Stimulated activated naive CD8-positive, alpha-beta T cell treated with anti-CD3 and anti-CD28 coated beads, Interleukin-15, Interleukin-2, amounts not matched to agents 100 U/mL and 50 U/mL, for 24 hours (primary cell): ENCODE data around the gene MED27.

Experiments
- ATAC-seq: fragments of 150-1000 bp; cut with Tn5 transposase; one replicate; pipeline ENCODE4 v1.10.0; 2021
- DNase-seq: peaks from one replicate; pipeline ENCODE4 v3.0.0; 2021

MED27 gene

GRCh38 chr9:131965103-131965502 lies 114.6 kb downstream of the MED27 start:
- DNase-seq (no peak), ATAC-seq (no peak)

DNA sequence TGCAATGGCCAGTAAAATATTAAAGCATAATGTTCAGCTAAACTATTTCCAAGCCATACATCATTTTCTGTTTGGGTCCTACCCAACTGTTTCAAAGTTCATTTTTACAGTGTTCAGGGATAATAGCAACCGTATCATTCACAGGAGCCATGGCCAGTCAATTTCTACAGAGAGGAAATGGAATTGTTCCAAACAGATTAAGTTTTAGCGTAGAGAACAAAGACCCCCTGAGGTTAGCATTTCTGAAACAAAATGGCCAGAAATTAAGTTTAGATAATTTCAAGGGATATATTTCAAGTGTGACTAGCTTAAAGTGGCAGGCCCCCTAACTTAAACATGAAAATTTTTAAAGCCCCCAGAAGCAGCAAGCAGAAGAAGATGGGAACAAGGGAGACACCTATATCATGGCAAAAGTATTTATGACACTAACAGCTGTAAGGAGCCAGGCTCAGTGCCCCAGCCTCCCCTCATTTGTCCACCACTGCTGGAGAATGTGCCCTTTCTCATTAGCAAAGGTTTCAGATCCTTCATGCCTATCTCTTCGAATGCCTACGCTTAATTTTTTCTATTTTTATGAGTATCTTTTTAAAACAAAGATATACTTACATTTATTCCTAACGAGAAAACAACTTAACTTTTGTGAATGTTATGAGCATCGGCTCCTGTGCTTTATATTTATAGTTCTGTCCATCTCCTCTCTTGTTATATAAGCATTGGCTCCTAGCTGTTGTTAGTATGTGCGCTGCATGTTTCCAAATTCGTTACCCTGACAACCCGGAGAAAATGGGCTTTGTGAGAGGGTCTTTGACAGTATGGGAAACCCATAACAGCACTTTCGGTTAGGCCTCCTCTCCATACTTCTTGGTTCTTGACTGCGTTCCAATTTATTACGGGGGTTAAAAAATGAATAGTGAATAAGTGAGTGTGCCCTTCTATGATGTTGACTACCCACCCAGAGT lies 116.3 kb downstream of the MED27 start:
- DNase-seq (no peak), ATAC-seq (no peak)

DNA sequence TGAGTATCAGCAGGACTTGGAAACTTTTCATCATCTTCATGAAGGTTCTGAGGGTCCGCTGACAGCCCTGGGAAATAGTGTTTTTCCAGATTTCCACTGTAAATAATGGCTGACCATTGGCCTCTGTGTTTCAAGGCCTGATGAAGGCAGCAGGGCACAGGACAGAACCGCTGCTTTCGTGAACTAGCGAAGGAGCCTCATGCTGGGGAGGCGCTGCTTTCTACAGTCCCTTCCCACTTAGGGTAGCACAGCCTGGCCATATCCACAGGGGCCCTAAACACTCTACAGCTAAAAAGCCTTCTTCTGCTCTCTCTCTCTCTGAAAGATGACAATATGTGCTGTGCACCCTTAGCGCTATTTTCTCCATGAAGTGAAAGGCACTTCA lies 118.2 kb downstream of the MED27 start:
- DNase-seq, result no peak
- ATAC-seq, result no peak

DNA sequence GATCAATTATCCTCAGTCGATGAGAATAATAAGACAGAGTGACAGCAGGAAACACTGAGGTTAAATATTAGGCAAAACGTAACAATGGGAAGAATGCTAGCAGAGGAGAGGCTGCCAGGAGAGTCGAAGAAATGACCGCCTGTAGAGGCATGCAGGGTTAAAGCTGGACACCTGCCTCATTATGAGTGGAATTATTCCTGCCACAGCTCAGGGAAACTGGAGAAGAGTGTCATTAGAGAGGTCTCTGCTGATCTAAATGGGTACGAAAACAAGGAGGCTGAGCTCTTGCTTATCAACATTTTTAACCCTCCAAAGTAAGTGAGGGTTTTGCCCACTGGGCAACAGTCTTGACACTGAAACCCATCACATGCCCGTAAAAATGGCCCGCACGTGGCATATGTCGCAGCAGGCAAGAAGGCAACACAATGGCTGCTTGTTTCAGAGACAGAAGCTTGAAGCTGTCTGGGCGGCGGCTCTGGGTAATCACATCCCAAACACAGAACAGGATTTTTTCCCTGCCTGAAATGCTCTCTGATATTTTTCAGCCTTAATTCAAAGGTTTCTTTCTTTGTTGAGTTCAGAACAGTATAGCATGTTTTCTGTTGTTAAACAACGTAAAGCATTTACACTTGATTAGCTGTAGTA lies 118.7 kb downstream of the MED27 start:
- ATAC-seq (no peak), DNase-seq (no peak)

DNA sequence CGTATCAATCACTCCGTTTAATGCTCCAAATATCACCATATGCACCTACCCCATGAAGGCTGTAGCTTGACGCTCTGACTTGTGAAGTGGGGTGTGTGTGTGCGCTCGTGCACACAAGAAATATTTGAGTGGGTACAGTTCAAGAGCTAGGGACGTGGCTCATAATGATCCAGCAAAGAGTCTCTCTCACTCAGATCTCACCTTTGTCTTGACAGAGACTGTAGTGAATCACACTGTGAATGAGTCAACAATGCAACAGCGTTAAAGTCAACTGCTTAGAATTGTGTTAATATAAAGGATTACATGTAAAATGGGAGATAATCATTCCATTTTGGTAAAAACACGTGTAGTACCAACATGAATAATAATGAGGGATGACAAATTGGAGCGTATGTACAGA lies 119.4 kb downstream of the MED27 start:
- ATAC-seq, result no peak

GRCh38 chr9:131959887-131960286 lies 119.8 kb downstream of the MED27 start:
- ATAC-seq, result no peak
- DNase-seq, result no peak

More for the DNA sequence above, 119.4 kb downstream of the MED27 start:
- no peak for DNase-seq

DNA sequence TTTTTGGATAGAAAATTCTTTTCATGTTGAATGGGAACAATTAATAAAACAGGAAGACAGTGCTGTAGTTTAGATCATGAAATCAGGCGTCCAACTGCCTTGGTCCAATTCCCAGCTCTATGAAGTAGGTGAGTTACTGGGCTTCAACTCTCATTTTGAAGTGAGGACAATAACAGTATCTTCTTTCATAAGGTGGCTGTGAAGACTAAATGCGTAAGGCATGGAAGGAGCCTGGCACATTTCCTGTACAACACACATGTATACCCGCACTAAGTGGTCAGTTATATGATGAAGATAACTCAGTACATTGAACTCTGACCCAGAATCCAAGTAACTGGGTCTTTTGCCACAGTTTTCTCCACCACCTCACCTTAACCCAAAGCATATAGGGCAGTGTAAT lies 120.6 kb downstream of the MED27 start:
- no peak for DNase-seq
- no peak for ATAC-seq

DNA sequence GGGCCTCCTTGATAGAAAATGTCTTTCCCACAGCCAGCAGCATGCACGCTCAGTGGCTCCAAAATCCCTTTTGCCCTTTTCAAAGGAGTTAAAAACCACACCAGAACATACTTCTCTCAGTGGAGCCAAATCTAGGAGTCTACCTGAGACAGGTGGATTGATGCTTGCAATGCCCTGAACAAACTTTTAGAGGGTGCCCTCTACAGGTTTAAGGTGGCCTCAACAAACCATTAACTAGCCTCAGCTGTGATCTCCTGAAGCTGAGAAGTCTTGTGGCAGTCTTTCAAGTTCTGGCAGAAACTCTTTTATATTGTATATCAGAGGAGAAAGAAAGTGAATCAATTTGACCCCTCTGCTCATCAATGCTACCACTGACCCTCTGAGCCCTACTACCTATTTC lies 125.4 kb downstream of the MED27 start:
- ATAC-seq, result no peak
- DNase-seq, result no peak

DNA sequence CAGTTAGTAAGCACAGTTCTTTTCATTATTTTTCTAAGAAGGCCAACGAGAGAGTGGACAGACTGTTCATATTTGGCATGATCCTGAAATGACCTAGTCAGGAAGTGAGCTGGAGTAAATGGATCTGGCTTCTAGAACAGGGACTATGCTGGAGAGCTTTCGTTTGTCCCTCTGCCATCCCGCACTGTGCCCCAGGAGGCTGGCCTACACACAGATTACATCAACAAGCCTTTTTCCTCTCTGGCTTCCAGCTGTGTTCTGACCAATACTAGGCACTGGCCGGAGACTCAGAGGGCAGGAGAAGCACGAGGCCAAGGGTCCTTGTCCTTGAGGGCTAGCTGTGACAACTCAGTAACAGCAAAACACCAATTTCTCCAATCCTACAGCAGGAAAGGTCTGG lies 127.8 kb downstream of the MED27 start:
- DNase-seq, result no peak
- ATAC-seq, result no peak

GRCh38 chr9:131951155-131951554 lies 128.5 kb downstream of the MED27 start:
- no peak for DNase-seq
- no peak for ATAC-seq

- ATAC-seq (no peak), DNase-seq (no peak)
Observed at GRCh38 chr9:131950487-131950886, 129.2 kb downstream of the MED27 start.

DNA sequence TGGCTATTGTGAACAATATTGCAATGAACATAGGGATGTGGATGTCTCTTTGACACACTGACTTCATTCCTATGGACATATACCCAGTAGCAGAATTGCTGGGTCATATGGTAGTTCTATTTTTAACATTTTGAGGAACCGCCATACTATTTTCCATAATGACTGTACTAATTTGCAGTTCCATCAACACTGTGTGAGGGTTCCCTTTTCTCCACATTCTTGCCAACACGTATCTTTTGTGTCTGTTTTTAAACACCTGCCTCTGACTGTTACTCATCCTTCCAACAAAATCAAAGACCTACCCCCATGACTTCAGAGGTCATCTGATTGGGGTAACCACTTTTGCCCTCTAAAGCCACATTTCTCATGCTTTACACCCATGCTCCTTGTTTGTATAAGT lies 133.5 kb downstream of the MED27 start:
- DNase-seq (no peak), ATAC-seq (no peak)

GRCh38 chr9:131943351-131943841 lies 136.3 kb downstream of the MED27 start:
- DNase-seq, result no peak
- ATAC-seq, result no peak

- no peak for ATAC-seq
- no peak for DNase-seq
Observed at GRCh38 chr9:131942146-131942720, 137.4 kb downstream of the MED27 start.

- DNase-seq, result no peak
- no peak for ATAC-seq
Observed at GRCh38 chr9:131937451-131937850, 142.2 kb downstream of the MED27 start.

DNA sequence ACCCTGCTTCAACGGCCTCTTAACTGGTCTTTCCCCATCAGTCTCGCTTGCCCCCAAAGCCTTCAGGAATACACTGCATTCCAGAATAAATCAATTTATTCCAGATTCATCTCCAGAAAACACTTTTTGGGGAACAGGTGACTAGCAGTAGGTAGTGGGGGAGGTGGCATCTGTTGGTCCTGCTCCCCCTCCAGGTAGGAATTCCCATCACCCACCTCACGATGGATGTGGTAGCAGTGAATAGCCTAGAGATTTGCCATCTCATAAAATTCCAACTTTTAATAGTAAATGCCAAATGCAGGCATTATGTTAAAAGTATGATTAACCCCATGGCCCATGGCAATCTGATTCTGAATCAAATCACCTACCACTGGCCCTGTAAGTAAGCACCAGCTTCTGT lies 142.7 kb downstream of the MED27 start:
- no peak for ATAC-seq

GRCh38 chr9:131934673-131935072 lies 145.0 kb downstream of the MED27 start:
- no peak for ATAC-seq
- DNase-seq, result no peak

More for the DNA sequence above, 142.7 kb downstream of the MED27 start:
- no peak for DNase-seq

GRCh38 chr9:131927091-131927490 lies 152.6 kb downstream of the MED27 start:
- DNase-seq, result no peak
- ATAC-seq, result no peak

GRCh38 chr9:131926360-131926922 lies 153.2 kb downstream of the MED27 start:
- DNase-seq, result no peak
- ATAC-seq, result no peak

- ATAC-seq, result no peak
- DNase-seq, result no peak
Observed at GRCh38 chr9:131925677-131926177, 153.9 kb downstream of the MED27 start.

DNA sequence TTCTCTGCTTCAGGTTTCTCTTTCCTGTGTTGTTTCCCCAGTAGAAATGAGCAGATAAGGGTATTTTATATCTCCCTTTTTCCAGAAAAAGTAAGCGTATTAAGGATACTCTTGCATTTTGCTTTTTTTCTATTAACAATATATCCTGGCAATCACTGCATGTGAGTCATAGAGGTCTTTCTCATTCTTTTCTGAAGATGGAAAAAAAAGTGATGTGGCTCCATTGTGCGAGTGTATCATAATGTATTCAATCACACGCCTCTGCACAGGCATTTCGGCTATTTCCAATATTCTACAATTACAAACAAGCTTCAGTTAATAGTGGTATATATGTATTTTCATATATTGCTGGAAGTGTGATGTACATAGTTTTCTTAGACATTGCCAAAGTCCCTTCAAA lies 155.9 kb downstream of the MED27 start:
- ATAC-seq (no peak), DNase-seq (no peak)

GRCh38 chr9:131923132-131923671 lies 156.5 kb downstream of the MED27 start:
- DNase-seq, result no peak
- ATAC-seq, result no peak
